Neutrophil (primary cell): Measurements from ENCODE around the gene VLDLR.
"Not testable (repeated sequence)": the region's sequence is repeated elsewhere in the genome, so short reads cannot be mapped to it uniquely, and the experiment has no call there.

Experiments used
- H3K27ac ChIP-seq: fragments of 200-600 bp; sonication (generic); 2 replicates; pipeline ENCODE4 v1.5.1; 2016; ENCODE audit warnings: mild to moderate bottlenecking, moderate library complexity
- H3K27me3 ChIP-seq: fragments of 200-600 bp; sonication (generic); 2 replicates; pipeline ENCODE4 v1.6.0; 2016; ENCODE audit warnings: mild to moderate bottlenecking
- H3K36me3 ChIP-seq: fragments of 200-600 bp; sonication (generic); 2 replicates; pipeline ENCODE4 v1.5.1; 2017
- H3K4me1 ChIP-seq, 2 experiments: fragments of 200-600 bp in 1 of 2; sonication (generic) in 1 of 2; 1 replicate in 1 of 2; 2 replicates in 1 of 2; pipeline versions ENCODE4 v1.5.1 to v1.6.1; 2013 to 2016; ENCODE audit warnings: low read depth in 1 of 2, low read length in 1 of 2, mild to moderate bottlenecking in 1 of 2, moderate library complexity in 1 of 2; ENCODE audit not compliant: control insufficient read depth in 1 of 2, insufficient read depth in 1 of 2
- H3K4me3 ChIP-seq, 2 experiments: fragments of 200-600 bp in 1 of 2; sonication (generic) in 1 of 2; 1 replicate in 1 of 2; 2 replicates in 1 of 2; pipeline ENCODE4 v1.5.1; 2013 to 2016; ENCODE audit warnings: low read depth in 1 of 2, low read length in 1 of 2, mild to moderate bottlenecking in 1 of 2, moderate library complexity in 1 of 2
- H3K9me3 ChIP-seq: fragments of 200-600 bp; sonication (generic); 2 replicates; pipeline ENCODE4 v1.5.1; 2016
- CTCF ChIP-seq: fragments of 200-600 bp; sonication (generic); IDR thresholded peaks from 2 replicates; pipeline ENCODE4 v1.5.1; 2016; ENCODE audit warnings: antibody characterized with exemption

Gene VLDLR

GRCh38 chr9:2700909-2701550 is 79.4 kb downstream of the VLDLR start:
- no peak overlapping the region for H3K4me3 ChIP-seq
- H3K27me3 ChIP-seq = no peaks in the 10 kb centered on the region
- no peaks in the 10 kb centered on the region for H3K9me3 ChIP-seq
- no peaks in the 10 kb centered on the region for H3K4me1 ChIP-seq
- H3K36me3 ChIP-seq = no peaks in the 10 kb centered on the region
- TF ChIP-seq CTCF = no peak
- H3K27ac ChIP-seq = no peak overlapping the region

- no peaks in the 10 kb centered on the region for H3K9me3 ChIP-seq
- H3K36me3 ChIP-seq = no peaks in the 10 kb centered on the region
- H3K4me3 ChIP-seq = no peak overlapping the region
- no peaks in the 10 kb centered on the region for H3K4me1 ChIP-seq
- no peaks in the 10 kb centered on the region for H3K27me3 ChIP-seq
- H3K27ac ChIP-seq = no peak overlapping the region
- TF ChIP-seq CTCF = no peak
Measured at GRCh38 chr9:2704504-2704903, 82.9 kb downstream of the VLDLR start.

GRCh38 chr9:2707256-2707655 is 85.7 kb downstream of the VLDLR start:
- H3K9me3 ChIP-seq, H3K27ac ChIP-seq, H3K4me3 ChIP-seq, H3K27me3 ChIP-seq, H3K4me1 ChIP-seq, H3K36me3 ChIP-seq: not testable (repeated sequence)
